ENCODE results near the gene MAD1L1.

The MAD1L1 gene

DNA sequence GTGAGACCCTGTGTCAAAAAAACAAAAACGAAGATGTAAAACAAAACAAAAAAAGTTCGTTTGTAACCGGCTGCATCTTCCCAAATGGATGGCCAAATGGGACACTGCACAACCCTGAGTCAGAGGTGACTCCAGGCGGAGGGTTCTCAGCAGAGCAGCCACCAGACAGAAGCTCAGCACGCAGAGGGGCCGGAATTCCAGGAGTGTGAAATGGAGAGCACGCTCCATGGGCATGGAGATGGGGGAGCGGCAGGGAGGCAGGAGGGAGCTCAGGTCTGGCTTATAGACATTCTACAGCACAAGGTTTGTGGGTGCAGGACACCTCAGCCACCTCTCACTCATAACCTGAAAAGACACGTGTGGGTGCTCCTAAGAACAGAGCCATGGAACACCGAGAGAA, 227.0 kb downstream of the MAD1L1 start:
- Histone ChIP-seq H3K4me1 (ENCODE audit: control insufficient read depth in 1 of 2, insufficient read depth in 2 of 2, low read length in 2 of 2) (peaks cover 20 to 23% of the 10 kb centered on the region in 2 experiments), H3K23ac (ENCODE audit: low read length) (no peak overlapping the region), H3K4ac (ENCODE audit: low read depth, low read length) (no peak overlapping the region), H4K91ac (ENCODE audit: low read depth, low read length) (no peak overlapping the region), H2BK5ac (ENCODE audit: low read depth, low read length, poor library complexity) (no peak overlapping the region), H3K27ac (ENCODE audit: low read depth, low read length) (no peak overlapping the region), H3K79me2 (ENCODE audit: control insufficient read depth, insufficient read depth, low read length, poor library complexity) (no peaks in the 10 kb centered on the region), H2BK120ac (ENCODE audit: insufficient read depth, low read length, poor library complexity) (no peak overlapping the region), H3K4me2 (ENCODE audit: low read length) (no peak overlapping the region), H3K18ac (ENCODE audit: low read length) (no peak overlapping the region), H2AFZ (ENCODE audit: insufficient read depth, low read length, poor library complexity) (no peak overlapping the region), H3K79me1 (ENCODE audit: low read length) (peaks cover 7% of the 10 kb centered on the region), H3K14ac (ENCODE audit: low read length) (no peak overlapping the region), H4K8ac (ENCODE audit: low read depth, low read length) (no peak overlapping the region), H2BK12ac (ENCODE audit: low read length) (no peak overlapping the region), H3K36me3 (ENCODE audit: control insufficient read depth in 1 of 2, insufficient read depth in 2 of 2, low read length in 2 of 2) (peaks cover 0 to 6% of the 10 kb centered on the region in 2 experiments), H2AK5ac (ENCODE audit: low read length) (no peak overlapping the region), H4K12ac (ENCODE audit: low read depth, low read length) (no peak overlapping the region), H3K4me3 (ENCODE audit: low read depth, low read length) (no peak overlapping the region), H3K9me3 (ENCODE audit: insufficient read depth, low read depth, low read length) (peaks cover 4% of the 10 kb centered on the region), H3K27me3 (ENCODE audit: insufficient read depth, low read length) (no peaks in the 10 kb centered on the region), H3K9ac (ENCODE audit: low read length) (no peak overlapping the region)
- no peak for DNase-seq
- WGBS (ENCODE audit: extremely low coverage, insufficient coverage, insufficient read length), result no CpG with 5 or more reads among the region's 10 CpGs

DNA sequence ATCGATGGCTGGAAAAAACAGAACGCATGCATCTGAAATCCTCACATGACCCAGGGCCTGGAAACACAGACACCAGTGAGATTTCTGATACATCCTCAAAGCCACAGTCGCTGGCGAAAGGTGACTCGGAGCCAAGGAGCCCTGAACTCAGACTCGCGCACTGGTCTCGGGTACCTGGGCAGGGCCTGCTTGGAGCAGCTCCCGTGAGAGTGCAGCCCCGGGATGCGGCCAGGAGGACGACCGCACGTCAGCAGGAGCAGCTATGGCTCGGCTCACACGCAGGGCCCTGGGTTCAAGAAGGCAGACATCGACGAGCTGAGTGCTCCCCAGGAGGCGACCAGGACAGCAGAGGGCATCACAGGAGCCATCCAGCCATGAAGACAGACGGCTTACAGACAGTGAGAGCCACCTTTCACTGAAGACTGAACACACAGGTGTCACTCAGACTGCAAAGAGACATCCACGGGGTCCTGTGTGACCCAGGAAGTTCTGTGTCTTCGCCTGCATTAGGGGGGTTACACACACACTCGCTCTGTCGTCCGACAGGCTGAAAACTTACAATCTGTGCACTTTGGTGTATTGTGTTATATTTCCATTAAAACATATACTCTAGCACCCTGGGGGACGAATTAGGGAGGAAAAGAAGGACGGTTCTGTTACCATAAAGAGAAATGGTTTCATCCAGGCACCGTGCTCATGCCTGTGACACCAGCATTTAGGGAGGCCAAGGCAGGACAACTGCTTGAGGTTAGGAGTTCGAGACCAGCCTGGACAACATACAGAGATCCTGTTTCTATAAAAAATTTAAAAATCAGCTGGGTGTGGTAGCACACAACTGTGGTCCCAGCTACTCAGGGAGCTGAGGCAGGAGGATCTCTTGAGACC, 227.7 kb downstream of the MAD1L1 start:
- no peak overlapping the region for H3K4ac ChIP-seq (ENCODE audit: low read depth, low read length)
- no peak overlapping the region for H4K91ac ChIP-seq (ENCODE audit: low read depth, low read length)
- H2BK5ac ChIP-seq (ENCODE audit: low read depth, low read length, poor library complexity), result no peak overlapping the region
- H2BK120ac ChIP-seq (ENCODE audit: insufficient read depth, low read length, poor library complexity), result no peak overlapping the region
- peaks cover 0 to 6% of the 10 kb centered on the region in 2 experiments for H3K36me3 ChIP-seq (ENCODE audit: control insufficient read depth in 1 of 2, insufficient read depth in 2 of 2, low read length in 2 of 2)
- H3K9ac ChIP-seq (ENCODE audit: low read length), result no peak overlapping the region
- no peak overlapping the region for H3K23ac ChIP-seq (ENCODE audit: low read length)
- no peak overlapping the region for H2BK12ac ChIP-seq (ENCODE audit: low read length)
- H4K12ac ChIP-seq (ENCODE audit: low read depth, low read length), result no peak overlapping the region
- H3K27ac ChIP-seq (ENCODE audit: low read depth, low read length), result no peak overlapping the region
- no peak overlapping the region for H4K8ac ChIP-seq (ENCODE audit: low read depth, low read length)
- WGBS (ENCODE audit: extremely low coverage, insufficient coverage, insufficient read length), result no CpG with 5 or more reads among the region's 29 CpGs
- H3K18ac ChIP-seq (ENCODE audit: low read length), result no peak overlapping the region
- H3K4me3 ChIP-seq (ENCODE audit: low read depth, low read length), result no peak overlapping the region
- peaks cover 5% of the 10 kb centered on the region for H3K9me3 ChIP-seq (ENCODE audit: insufficient read depth, low read depth, low read length)
- DNase-seq, result no peak
- peaks cover 20 to 24% of the 10 kb centered on the region in 2 experiments for H3K4me1 ChIP-seq (ENCODE audit: control insufficient read depth in 1 of 2, insufficient read depth in 2 of 2, low read length in 2 of 2)
- H3K79me1 ChIP-seq (ENCODE audit: low read length), result peaks cover 9% of the 10 kb centered on the region
- no peaks in the 10 kb centered on the region for H3K79me2 ChIP-seq (ENCODE audit: control insufficient read depth, insufficient read depth, low read length, poor library complexity)
- no peak overlapping the region for H2AFZ ChIP-seq (ENCODE audit: insufficient read depth, low read length, poor library complexity)
- no peak overlapping the region for H3K14ac ChIP-seq (ENCODE audit: low read length)
- H3K27me3 ChIP-seq (ENCODE audit: insufficient read depth, low read length), result no peaks in the 10 kb centered on the region
- H2AK5ac ChIP-seq (ENCODE audit: low read length), result no peak overlapping the region
- no peak overlapping the region for H3K4me2 ChIP-seq (ENCODE audit: low read length)

DNA sequence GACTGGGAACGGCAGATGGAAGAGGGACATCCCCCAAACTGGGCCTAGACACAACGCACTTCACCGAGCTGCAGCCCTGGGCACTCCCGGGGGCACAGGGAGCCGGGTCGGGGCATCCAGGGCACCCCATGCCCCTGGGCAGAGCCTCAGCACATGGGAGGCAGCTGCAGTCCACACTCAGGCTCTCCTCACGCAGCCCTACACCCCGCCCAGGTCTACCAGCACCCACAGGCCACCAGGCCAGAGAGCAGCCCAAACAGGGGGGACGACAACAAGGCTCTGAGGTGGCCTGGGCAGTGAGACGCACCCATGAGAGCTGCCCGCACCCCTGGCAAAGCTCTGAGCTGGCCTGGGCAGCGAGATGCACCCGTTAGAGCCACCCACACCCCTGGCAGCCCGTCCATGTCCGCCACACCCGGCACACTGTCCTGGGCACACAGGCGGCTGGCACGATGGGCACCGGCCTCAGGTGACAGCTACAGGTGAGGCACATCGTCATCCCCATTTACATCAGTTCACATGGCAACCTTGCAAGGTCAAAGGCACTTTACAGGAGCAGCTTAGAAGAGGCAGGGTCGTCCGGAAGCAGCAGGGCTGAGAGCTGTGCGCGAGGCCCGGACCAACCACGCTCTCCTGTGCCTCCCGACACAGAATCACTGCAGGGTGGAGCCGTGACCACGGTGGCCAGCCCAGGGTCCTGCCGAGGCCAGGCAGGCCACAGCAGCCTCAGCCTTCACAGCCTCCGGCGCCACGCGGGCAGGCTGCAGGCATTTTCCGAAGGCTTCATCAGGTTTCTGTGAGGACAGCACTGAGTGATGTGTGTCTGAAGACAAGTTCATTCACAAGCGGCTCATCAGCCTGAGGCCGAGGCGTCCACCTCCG, 228.6 kb downstream of the MAD1L1 start:
- H4K91ac ChIP-seq (ENCODE audit: low read depth, low read length), result no peak overlapping the region
- no peak overlapping the region for H4K12ac ChIP-seq (ENCODE audit: low read depth, low read length)
- no peak overlapping the region for H2BK5ac ChIP-seq (ENCODE audit: low read depth, low read length, poor library complexity)
- H3K14ac ChIP-seq (ENCODE audit: low read length), result no peak overlapping the region
- H2AK5ac ChIP-seq (ENCODE audit: low read length), result no peak overlapping the region
- no peaks in the 10 kb centered on the region for H3K79me2 ChIP-seq (ENCODE audit: control insufficient read depth, insufficient read depth, low read length, poor library complexity)
- H3K18ac ChIP-seq (ENCODE audit: low read length), result no peak overlapping the region
- H3K27me3 ChIP-seq (ENCODE audit: insufficient read depth, low read length), result no peaks in the 10 kb centered on the region
- peaks cover 9% of the 10 kb centered on the region for H3K79me1 ChIP-seq (ENCODE audit: low read length)
- H2BK120ac ChIP-seq (ENCODE audit: insufficient read depth, low read length, poor library complexity), result no peak overlapping the region
- no peak overlapping the region for H2BK12ac ChIP-seq (ENCODE audit: low read length)
- no peak overlapping the region for H2AFZ ChIP-seq (ENCODE audit: insufficient read depth, low read length, poor library complexity)
- no peak overlapping the region for H3K4ac ChIP-seq (ENCODE audit: low read depth, low read length)
- no peak overlapping the region for H4K8ac ChIP-seq (ENCODE audit: low read depth, low read length)
- no peak overlapping the region for H3K4me3 ChIP-seq (ENCODE audit: low read depth, low read length)
- H3K9ac ChIP-seq (ENCODE audit: low read length), result no peak overlapping the region
- H3K9me3 ChIP-seq (ENCODE audit: insufficient read depth, low read depth, low read length), result peaks cover 5% of the 10 kb centered on the region
- no peak overlapping the region for H3K23ac ChIP-seq (ENCODE audit: low read length)
- H3K4me1 ChIP-seq (ENCODE audit: control insufficient read depth in 1 of 2, insufficient read depth in 2 of 2, low read length in 2 of 2), result peaks cover 20 to 24% of the 10 kb centered on the region in 2 experiments
- WGBS (ENCODE audit: extremely low coverage, insufficient coverage, insufficient read length), result no CpG with 5 or more reads among the region's 39 CpGs
- H3K4me2 ChIP-seq (ENCODE audit: low read length), result no peak overlapping the region
- no peak for DNase-seq
- peaks cover 0 to 6% of the 10 kb centered on the region in 2 experiments for H3K36me3 ChIP-seq (ENCODE audit: control insufficient read depth in 1 of 2, insufficient read depth in 2 of 2, low read length in 2 of 2)
- no peak overlapping the region for H3K27ac ChIP-seq (ENCODE audit: low read depth, low read length)

DNA sequence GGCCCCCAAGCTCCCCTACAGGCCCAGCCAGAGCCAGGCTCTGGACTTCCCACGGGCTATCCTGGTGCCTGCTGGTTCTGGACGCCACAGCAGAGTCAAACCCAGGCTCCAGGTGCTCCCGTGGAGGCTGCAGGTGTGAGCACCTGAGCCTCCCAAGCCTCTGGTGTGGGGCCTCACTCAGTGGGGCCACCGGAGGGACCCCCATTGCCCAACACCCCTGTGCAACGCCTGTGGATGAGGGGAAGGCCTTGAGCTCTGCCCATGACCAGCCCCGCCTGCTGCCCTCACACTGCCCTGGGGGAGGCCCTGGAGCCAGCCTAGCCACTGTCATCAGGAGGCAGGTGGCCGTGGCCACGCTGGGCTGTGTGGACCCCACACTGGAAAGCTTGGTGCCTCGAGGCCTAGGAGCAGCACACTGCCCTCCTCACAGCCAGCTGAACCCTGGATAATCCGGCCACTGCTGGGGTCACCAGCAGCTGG, 229.3 kb downstream of the MAD1L1 start:
- no peak overlapping the region for H2BK12ac ChIP-seq (ENCODE audit: low read length)
- no peak overlapping the region for H2BK5ac ChIP-seq (ENCODE audit: low read depth, low read length, poor library complexity)
- H3K4me2 ChIP-seq (ENCODE audit: low read length), result no peak overlapping the region
- H3K4me1 ChIP-seq (ENCODE audit: control insufficient read depth in 1 of 2, insufficient read depth in 2 of 2, low read length in 2 of 2), result peaks cover 20 to 23% of the 10 kb centered on the region in 2 experiments
- H3K36me3 ChIP-seq (ENCODE audit: control insufficient read depth in 1 of 2, insufficient read depth in 2 of 2, low read length in 2 of 2), result peaks cover 0 to 6% of the 10 kb centered on the region in 2 experiments
- no peak overlapping the region for H3K9ac ChIP-seq (ENCODE audit: low read length)
- H3K79me1 ChIP-seq (ENCODE audit: low read length), result peaks cover 9% of the 10 kb centered on the region
- H3K79me2 ChIP-seq (ENCODE audit: control insufficient read depth, insufficient read depth, low read length, poor library complexity), result no peaks in the 10 kb centered on the region
- H4K8ac ChIP-seq (ENCODE audit: low read depth, low read length), result no peak overlapping the region
- no peak overlapping the region for H3K23ac ChIP-seq (ENCODE audit: low read length)
- no peak overlapping the region for H3K4me3 ChIP-seq (ENCODE audit: low read depth, low read length)
- H3K9me3 ChIP-seq (ENCODE audit: insufficient read depth, low read depth, low read length), result peaks cover 5% of the 10 kb centered on the region
- H2BK120ac ChIP-seq (ENCODE audit: insufficient read depth, low read length, poor library complexity), result no peak overlapping the region
- H3K18ac ChIP-seq (ENCODE audit: low read length), result no peak overlapping the region
- DNase-seq, result no peak
- no CpG with 5 or more reads among the region's 10 CpGs for WGBS (ENCODE audit: extremely low coverage, insufficient coverage, insufficient read length)
- H4K12ac ChIP-seq (ENCODE audit: low read depth, low read length), result no peak overlapping the region
- H2AK5ac ChIP-seq (ENCODE audit: low read length), result no peak overlapping the region
- H3K14ac ChIP-seq (ENCODE audit: low read length), result no peak overlapping the region
- H4K91ac ChIP-seq (ENCODE audit: low read depth, low read length), result no peak overlapping the region
- no peaks in the 10 kb centered on the region for H3K27me3 ChIP-seq (ENCODE audit: insufficient read depth, low read length)
- no peak overlapping the region for H3K4ac ChIP-seq (ENCODE audit: low read depth, low read length)
- H2AFZ ChIP-seq (ENCODE audit: insufficient read depth, low read length, poor library complexity), result no peak overlapping the region
- no peak overlapping the region for H3K27ac ChIP-seq (ENCODE audit: low read depth, low read length)

Measured in trophoblast cell (in vitro differentiated cells and primary cell).